SH-SY5Y (cell line): ENCODE results near the gene ECEL1.

Experiments used
- GATA2 ChIP-seq: IDR thresholded peaks from 2 replicates; pipeline ENCODE4 v1.6.1; 2011; ENCODE audit warnings: mild to moderate bottlenecking, low read depth, low read length
- GATA3 ChIP-seq: IDR thresholded peaks from 2 replicates; pipeline ENCODE4 v1.6.1; 2011; ENCODE audit warnings: low read depth, mild to moderate bottlenecking, low read length, moderate library complexity

ECEL1 gene

DNA sequence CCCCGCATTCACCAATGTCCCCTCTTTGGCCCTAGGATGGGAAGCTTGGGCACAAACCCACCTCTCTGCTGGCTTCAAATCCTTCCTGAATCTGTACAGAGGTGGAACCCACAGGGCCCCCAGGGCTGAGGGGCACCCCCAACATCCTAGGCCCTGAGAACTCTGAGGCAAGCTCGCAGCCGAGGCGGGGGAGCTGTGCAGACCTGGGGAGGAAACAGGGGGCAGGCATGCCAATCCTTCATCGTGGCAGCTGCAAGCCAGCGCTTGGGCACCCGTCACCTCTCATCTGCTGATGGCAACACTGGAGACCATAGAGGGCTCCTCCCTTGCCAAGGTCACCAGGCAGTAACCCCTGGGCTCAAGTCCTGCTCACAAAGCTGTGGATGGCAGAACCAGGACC, 10.8 kb downstream of the ECEL1 start:
- TF ChIP-seq GATA3 (no peak), GATA2 (no peak)

DNA sequence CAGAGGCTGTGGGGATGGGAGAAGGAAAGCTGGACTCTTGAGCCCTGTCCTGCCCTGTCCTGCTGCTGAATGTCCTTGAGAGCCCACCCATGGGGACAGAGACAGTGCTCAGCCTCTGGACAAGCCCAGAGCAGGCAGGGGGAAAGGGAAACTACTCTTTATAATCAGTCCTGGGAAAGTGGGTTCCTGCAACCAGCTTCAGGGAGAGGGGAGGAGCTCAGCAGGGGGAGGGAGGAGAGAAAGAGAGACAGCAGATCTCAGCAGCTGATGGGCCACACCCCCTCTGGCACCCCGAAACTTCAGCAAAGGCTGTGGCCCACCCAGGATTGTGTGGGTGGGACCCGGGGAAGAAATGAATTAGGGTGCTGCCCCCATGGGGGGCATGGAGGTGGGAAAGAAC, 11.6 kb downstream of the ECEL1 start:
- TF ChIP-seq GATA2 (no peak), GATA3 (no peak)

DNA sequence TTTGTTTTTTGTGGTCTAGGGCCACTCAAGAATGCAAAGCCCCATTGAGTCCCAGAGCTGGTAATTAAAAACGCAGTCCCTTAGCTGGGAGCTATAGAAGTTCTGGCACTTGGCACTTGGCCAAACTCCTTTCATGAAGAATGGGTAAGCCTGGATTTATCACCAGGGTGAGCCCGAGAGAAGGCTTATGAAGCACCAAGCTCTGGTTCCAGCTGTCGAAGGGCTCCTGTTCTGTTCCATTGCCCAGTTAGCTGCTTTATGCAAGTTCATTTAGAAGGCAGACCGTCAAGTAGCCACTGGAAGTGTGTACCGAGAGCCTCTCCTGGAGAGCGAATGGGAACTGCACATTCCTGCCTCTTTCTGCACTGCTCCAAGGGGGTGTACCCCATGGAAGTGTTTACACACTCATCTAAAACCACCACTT, 14.2 kb downstream of the ECEL1 start:
- TF ChIP-seq GATA2 (no peak), GATA3 (no peak)

DNA sequence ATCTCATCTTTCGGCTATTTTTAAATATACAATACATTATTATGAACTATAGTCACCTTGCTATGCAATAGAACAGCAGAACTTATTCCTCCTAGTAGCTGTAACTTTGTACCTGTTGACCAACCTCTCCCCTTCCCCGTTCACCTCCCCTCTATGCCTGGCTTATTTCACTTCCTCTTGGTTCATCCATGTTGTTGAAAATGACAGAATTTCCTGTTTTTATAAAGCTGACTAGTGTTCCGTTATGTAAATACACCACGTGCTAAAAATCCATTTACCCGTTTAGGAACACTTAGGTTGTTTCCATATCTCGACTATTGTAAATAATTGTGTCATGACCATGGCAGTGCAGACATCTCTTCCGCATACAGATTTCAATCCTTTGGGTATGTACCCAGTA, 21.4 kb downstream of the ECEL1 start:
- no peak for TF ChIP-seq GATA3
- no peak for TF ChIP-seq GATA2

DNA sequence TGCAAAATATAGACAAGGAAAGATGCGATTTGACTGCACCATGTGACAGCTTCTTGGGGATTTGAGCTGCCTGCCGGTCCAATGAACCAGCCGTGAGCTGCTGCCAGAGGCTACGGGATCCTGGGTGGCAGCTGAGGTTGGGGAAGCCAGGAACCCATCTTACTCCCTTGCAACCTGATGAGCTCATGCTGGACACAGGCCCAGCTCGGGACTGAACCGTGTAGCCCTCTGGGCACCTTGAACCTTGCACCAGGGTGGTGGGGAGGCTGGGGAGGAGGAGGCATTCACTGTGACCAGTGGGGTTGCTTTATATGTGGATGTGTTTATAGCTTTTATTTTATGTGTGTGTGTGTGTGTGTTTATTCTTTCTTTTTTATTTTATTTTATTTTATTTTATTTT, 22.6 kb downstream of the ECEL1 start:
- TF ChIP-seq GATA3: no peak
- no peak for TF ChIP-seq GATA2

DNA sequence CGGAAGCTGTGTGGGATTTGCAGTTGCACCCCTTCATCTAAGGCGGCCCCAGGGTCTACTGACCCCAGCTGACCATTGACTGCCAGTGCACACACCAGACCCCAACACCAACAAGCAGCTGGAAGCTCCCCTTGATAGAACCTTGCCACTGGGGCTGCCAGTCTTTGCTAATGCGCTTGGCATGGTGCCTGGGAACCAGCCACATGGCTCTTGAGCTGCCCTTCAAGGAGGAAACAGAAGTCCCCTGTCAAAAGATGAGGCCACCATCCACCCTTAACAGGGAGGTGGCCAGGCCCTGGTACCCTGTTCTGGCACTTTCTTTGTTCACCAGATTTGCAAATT, 23.1 kb downstream of the ECEL1 start:
- TF ChIP-seq GATA3 (no peak), GATA2 (no peak)

DNA sequence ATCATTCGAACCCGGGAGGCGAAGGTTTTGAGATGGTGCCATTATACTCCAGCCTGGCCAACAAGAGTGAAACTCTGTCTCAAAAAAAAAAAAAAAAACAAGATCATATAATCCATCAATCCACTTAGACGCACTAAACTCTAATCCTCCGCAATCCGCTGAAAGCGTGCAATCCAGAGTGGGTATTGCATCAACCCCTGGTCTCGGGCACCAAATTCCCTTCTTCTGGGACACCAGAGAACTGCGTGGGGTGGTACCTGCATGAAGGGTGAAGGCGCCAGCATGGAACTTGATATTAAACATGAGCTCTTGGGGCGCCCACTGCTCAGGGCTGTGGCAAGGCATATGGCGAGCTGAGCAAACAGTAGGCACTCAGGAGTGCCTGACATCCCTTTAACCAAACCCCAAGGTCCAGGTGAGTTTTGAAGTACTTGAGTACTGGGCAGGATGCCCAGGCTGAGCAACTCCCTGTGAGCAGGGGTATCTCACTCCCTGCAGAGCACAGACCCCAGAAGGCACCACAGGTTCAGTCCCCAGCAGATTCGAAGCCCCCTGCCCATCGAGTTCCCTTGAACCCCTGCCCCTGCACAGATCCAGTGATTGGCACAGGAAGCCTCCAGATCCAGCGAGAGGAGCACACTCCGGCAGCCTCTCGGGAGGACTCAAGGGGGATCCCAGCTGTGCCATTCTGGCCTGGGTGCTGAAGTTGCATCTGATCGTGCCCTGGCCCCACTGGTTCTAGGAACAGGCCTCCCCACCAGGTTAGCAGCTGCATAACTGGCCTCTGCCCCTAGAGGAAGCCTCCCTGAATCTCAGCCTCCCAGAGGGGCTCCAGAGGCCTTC, 23.7 kb downstream of the ECEL1 start:
- TF ChIP-seq GATA2 (no peak), GATA3 (no peak)

DNA sequence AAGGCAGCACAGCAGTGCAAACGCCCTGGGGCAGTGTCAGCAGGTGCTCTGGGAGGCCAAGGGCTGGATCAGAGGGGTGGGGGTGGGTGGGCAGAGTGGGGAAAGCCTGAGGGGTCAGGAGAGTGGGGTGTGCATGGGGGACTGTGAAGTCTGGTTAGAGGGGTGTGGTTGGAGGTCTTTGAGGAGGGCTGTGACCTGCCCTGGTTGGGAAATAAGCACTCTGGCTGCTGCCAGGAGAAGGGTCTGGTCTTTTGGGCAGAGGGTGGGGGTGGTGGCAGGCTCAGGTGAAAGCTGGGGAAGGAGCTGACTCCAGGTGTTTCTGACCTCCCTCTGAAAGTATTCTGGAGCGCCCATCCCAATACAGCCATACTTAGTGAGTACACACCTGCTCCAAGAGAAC, 27.5 kb downstream of the ECEL1 start:
- TF ChIP-seq GATA3: no peak
- no peak for TF ChIP-seq GATA2

DNA sequence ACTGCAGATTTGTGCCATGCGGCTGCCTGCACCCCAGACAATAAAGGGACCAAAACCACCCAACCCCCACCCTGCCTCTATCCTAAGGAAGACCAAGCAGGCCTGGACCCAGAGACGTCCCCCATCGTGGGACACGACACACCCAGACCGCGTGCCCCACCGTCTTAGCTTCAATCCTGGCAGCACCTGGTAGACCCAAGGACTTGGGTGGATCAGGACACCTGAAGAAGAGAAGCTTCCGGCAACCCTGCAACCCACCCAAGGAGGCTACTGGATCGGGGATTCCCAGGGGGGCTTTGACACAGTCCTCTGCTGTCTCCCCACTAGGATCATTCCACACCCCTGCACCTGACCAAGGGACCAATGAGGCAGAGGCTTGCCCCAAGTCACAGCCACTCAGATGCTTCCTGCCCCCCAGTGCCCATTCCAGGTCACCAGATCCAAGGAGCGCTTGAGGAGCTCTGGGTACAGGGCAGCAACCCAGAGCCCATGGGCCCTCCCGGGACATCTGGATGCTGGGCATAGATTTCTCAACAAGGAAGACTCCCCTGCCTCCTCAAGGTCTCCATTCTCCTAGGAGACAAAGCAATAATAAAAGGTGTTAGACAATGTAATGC, 28.1 kb downstream of the ECEL1 start:
- TF ChIP-seq GATA3: no peak
- TF ChIP-seq GATA2: no peak

DNA sequence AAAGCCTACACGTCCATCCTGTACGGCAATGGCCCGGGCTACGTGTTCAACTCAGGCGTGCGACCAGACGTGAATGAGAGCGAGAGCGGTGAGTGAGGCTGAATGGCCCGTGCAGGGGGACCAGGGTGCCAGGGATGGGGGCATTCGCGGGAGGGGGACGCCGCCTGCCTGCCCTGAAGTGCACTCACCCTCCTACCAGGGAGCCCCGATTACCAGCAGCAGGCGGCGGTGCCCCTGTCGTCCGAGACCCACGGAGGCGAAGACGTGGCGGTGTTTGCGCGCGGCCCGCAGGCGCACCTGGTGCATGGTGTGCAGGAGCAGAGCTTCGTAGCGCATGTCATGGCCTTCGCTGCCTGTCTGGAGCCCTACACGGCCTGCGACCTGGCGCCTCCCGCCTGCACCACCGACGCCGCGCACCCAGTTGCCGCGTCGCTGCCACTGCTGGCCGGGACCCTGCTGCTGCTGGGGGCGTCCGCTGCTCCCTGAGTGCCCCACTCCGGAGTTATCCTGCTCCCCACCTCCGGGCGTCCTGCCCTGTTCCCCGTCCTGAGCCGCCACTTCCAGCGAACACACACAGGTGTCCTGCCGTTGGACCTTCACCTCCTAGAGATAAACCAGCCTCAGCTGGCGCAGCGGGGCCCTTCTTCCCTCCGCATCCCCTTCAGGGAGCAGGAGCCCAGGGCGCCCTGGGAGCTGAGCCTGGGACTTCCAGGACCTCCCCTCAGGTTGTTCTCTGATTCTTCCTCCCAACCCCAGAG, 28.8 kb downstream of the ECEL1 start:
- TF ChIP-seq GATA2 (no peak), GATA3 (no peak)

DNA sequence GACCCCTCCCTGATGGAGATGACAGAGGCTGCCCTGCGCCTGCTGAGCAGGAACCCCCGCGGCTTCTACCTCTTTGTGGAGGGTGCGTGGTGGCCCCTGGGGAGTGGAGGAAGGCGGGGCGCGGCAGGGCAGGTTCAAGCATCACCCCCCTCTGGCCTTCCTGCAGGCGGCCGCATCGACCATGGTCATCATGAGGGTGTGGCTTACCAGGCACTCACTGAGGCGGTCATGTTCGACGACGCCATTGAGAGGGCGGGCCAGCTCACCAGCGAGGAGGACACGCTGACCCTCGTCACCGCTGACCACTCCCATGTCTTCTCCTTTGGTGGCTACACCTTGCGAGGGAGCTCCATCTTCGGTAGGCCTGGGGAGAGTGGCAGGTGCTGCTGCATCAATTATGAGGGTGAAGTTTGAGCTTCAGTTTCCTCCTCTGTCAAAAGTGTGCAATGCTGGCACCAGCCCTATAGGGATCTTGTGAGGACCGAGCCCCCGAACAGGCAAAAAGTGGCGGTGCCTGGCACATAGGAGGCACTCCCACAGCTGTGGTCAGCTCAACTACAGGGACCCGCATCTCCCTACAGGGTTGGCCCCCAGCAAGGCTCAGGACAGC, 29.5 kb downstream of the ECEL1 start:
- TF ChIP-seq GATA2 (no peak), GATA3 (no peak)

DNA sequence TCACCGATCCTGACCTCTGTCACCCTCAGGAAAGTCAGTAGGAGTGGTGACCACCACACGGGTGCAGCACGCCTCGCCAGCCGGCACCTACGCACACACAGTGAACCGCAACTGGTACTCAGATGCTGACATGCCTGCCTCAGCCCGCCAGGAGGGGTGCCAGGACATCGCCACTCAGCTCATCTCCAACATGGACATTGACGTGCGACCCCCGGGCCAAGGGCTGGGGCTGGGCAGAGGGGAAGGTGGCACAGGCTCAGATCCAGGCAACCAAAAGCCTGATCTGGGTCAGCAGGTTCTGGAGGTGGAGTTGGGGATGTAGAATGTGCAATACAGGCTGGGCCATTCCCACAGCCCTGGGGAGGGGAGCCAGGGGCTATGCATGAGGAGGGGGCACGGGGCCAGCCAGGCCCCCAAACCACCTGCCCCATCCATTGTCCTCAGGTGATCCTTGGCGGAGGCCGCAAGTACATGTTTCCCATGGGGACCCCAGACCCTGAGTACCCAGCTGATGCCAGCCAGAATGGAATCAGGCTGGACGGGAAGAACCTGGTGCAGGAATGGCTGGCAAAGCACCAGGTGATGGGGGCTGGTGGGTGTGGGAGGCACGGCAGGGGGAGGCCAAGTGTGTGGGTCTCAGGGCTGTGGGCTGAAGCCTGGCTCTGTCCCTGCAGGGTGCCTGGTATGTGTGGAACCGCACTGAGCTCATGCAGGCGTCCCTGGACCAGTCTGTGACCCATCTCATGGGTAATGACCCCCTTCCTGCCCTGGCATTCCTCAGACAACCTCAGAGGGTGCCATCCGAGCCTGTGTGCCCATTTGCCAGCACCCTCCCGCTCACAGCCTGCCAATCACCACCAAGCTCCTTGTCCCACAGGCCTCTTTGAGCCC, 30.3 kb downstream of the ECEL1 start:
- TF ChIP-seq GATA2: no peak
- TF ChIP-seq GATA3: no peak
